Epithelial cell of esophagus (primary cell): ENCODE data around the gene TIMP2.
"Not testable (repeated sequence)": the region's sequence is repeated elsewhere in the genome, so short reads cannot be mapped to it uniquely, and the experiment has no call there.

Source experiments
- DNase-seq: peaks from one replicate; pipeline ENCODE4 v3.0.0; 2010; ENCODE audit warnings: low read depth
- H3K4me3 ChIP-seq: 2 replicates; pipeline ENCODE4 v1.5.1; 2011; ENCODE audit warnings: mild to moderate bottlenecking, low read length, control low read depth
- TF ChIP-seq, protein P1 (sequence below): IDR thresholded peaks from 2 replicates; pipeline ENCODE4 v1.5.1; 2011; ENCODE audit warnings: low read depth, mild to moderate bottlenecking, low read length, control low read depth, inconsistent platforms; ENCODE audit not compliant: insufficient read depth; ENCODE audit errors: missing control alignments

Gene TIMP2

DNA sequence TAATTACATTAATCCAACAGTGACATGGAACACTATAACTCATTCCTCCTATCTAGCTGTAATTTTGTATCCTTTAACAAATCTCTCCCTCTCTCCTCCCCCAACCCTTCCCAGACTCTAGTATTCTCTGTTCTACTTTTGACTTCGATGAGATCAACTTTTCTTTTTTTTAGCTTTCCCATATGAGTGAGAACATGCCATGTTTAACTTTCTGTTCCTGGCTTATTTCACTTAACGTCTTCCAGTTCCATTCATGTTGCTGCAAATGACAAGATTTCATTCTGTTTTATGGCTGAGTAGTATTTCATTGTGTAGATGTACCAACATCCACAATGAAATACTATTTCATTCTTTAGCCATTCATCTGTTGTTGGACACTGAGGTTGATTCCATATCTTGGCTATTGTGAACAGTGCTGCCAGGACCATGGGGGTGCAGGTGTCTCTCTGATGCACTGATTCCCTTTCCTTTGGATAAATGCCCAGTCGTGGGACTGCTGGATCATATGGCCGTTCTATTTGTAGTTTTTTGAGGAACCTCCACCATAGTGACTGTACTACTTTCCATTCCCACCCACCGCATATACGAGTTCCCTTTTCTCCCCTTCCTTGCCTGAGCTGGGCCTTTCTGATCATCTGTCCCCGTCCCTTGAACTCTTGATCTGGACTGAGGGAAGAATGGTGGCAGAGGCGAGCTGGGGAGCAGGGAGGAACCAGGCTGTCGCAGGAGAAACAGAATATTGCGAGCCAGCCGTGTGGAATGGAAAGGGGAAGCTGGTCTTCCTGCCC, 14.5 kb downstream of the TIMP2 start:
- TF ChIP-seq, protein P1, sequence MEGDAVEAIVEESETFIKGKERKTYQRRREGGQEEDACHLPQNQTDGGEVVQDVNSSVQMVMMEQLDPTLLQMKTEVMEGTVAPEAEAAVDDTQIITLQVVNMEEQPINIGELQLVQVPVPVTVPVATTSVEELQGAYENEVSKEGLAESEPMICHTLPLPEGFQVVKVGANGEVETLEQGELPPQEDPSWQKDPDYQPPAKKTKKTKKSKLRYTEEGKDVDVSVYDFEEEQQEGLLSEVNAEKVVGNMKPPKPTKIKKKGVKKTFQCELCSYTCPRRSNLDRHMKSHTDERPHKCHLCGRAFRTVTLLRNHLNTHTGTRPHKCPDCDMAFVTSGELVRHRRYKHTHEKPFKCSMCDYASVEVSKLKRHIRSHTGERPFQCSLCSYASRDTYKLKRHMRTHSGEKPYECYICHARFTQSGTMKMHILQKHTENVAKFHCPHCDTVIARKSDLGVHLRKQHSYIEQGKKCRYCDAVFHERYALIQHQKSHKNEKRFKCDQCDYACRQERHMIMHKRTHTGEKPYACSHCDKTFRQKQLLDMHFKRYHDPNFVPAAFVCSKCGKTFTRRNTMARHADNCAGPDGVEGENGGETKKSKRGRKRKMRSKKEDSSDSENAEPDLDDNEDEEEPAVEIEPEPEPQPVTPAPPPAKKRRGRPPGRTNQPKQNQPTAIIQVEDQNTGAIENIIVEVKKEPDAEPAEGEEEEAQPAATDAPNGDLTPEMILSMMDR: no peak
- no peak overlapping the region for H3K4me3 ChIP-seq
- DNase-seq: no peak

- no peak overlapping the region for H3K4me3 ChIP-seq
- TF ChIP-seq, protein P1: no peak
- no peak for DNase-seq
Observed at GRCh38 chr17:78908426-78908825, 16.8 kb downstream of the TIMP2 start.

DNA sequence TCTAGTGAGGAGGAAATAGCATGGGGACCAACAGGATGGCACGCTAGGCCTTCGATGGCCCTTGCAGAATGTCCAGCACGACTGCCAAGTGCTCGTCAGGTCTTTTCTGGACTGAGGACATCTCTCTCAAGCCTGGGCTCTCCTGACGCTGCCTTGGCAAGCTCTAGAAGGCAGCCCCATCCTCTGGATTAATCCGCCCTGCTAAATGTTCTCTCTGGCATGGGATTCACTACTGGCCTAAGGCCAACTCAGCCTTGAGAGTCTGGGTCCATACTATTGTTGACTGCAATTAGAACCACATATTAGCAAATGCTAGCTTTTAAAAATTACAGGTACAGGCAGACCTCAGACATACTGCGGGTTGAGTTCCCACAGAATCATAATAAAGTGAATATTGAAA, 19.6 kb downstream of the TIMP2 start:
- H3K4me3 ChIP-seq: no peak overlapping the region
- TF ChIP-seq, protein P1: no peak
- DNase-seq: no peak

GRCh38 chr17:78905116-78905515, 20.1 kb downstream of the TIMP2 start:
- TF ChIP-seq, protein P1: no peak
- H3K4me3 ChIP-seq: no peak overlapping the region
- no peak for DNase-seq

DNA sequence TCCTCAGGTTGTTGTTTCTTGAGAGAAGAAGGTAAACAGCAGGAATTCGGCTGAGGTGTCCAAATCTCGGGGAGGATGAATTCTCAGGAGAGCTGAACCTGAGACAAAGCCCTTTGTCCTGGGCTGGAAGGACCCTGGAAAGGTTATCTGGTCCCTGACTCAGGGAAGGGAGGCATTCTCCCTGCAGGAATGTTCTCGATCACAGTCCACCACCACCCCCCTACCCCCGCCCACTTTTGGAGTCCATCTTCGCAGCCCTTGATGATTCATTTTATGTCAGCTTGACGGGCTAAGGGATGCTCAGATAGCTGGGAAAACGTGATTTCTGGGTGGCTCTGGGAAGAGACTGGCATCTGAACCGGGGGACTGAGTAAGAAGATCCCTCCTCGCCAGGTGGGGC, 20.8 kb downstream of the TIMP2 start:
- no peak for DNase-seq
- H3K4me3 ChIP-seq: no peak overlapping the region
- TF ChIP-seq, protein P1: no peak

DNA sequence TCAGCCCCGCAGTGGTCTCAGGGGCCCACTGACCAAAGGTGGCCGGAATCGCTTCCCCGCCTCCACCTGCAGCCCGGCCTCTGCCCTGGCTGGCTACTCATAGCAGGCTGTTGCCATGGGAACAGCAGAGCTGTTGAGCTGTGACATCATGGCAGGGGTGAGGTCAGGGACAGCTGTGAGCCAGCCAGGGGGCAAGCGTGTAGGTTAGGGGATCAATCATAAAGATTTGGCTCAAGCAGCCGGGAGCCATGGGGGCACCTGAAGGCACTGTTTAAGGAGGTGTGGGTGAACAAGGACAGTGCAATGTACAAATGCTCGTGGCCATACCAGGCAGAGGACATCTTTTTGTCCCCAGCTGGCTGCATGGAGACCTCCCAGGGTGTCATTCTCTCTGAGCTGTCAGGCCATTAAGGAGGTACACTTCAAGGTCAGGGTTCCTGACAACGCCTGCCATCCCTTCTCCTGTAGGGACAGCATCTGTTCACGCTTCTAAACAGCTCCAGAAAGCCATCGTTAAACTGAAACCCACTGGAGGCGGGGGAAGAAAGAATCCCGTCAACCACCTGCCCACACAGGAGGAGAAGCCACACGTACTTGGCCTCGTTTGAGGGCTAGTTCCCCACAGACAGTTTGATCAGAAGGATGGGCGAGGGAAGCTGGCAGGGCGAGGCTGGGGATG, 21.9 kb downstream of the TIMP2 start, which contains the start of gene CEP295NL:
Gene CEP295NL, minus strand, starts transcription at position 101 of the 679 bp plus-strand sequence. CDS start 1,373 bp downstream, outside the sequence.
- TF ChIP-seq, protein P1: no peak
- no peak for DNase-seq
- H3K4me3 ChIP-seq: no peak within 1 kb of the TSS

DNA sequence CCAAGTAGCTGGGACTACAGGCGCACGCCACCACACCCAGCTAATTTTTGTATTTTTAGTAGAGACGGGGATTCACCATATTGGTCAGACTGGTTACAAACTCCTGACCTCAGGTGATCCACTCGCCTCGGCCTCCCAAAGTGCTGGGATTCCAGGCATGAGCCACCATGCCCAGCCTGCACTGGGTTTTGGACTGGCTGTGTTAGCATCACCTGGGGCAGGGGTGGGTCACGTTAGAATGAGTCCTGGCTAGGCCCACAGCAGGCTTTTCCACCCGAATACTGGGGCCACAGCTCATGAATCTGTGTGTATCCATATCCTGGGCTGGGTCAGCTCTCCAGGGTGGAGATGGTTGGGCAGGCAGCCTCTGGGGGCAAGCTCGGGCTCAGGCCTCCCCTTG, 23.0 kb downstream of the TIMP2 start:
- not testable (repeated sequence) for DNase-seq, H3K4me3 ChIP-seq
